H1 (cell line): ENCODE data around the gene CLCN5. TPM values are rescaled to one million over a fixed set of nuclear protein-coding genes. Genes with fewer than 3 reads are reported as not detected.

Experiments
- KDM1A ChIP-seq: fragments of 200-600, 300-600 bp; sonication (generic); IDR thresholded peaks from 2 replicates; pipeline ENCODE4 v1.7.1; 2016; ENCODE audit warnings: mild to moderate bottlenecking, low read length, borderline replicate concordance
- RAD21 ChIP-seq, 2 experiments: IDR thresholded peaks in 1 of 2; conservative IDR thresholded peaks in 1 of 2; 2 replicates each; pipeline ENCODE4 v1.6.1; 2011; ENCODE audit warnings: low read depth in 2 of 2, low read length in 2 of 2, improper control_type of control experiment in 1 of 2, inconsistent platforms in 1 of 2, mild to moderate bottlenecking in 1 of 2, moderate library complexity in 1 of 2
- SP1 ChIP-seq: IDR thresholded peaks from 2 replicates; pipeline ENCODE4 v1.6.1; 2011; ENCODE audit warnings: low read depth, low read length
- polyA plus RNA-seq, 7 experiments: library from polyadenylated mRNA; depleted of rRNA in 3 of 7; stranded (reverse) in 5 of 7; unstranded in 2 of 7; fragments of >200 nt in 5 of 7; fragments of 200-250 nt in 2 of 7; gene quantifications; 1 replicate in 5 of 7; 2 replicates in 1 of 7; 4 replicates in 1 of 7; pipeline versions ENCODE4 v1.2.1 to v1.2.3, GENCODE V29; 2011 to 2013; ENCODE audit warnings: missing spikeins in 2 of 7, mixed read lengths in 2 of 7
- total RNA-seq: library from RNA; stranded (reverse); fragmentation: NEBNext Ultra II Directional; extraction: Animal tissue kit (Norgen Biotek cat#: 25700); gene quantifications from 2 replicates; pipeline ENCODE4 v1.2.1, GENCODE V29; 2021

CLCN5 gene
- total and polyA plus RNA-seq, 2 of the 8 experiments (the other 6 are each of a cell fraction or from before 2014, with no cell fraction given): 4.2 to 9.7 TPM

DNA sequence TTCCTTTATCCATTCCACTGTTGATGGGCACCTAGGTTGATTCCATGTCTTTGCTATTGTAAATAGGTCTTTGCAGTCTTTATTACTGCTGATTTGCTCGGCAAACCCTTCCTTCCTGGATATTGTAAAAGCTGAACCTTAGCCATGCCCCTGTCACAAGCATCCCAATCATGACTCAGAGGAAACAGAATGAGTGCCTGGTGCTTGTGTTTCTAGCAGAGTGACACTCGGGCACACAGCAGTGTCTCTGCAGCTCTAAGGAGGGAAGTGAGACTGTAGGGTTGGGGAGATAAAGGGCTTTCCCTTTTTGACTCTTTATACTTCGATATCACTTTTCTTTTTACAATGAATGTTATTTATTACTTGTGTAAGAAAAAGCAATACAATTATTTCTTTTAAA, 195.1 kb downstream of the CLCN5 start (continued):
- TF ChIP-seq RAD21 (IDR thresholded peaks at IDR 0.05 in 1 of 2, conservative IDR thresholded peaks at IDR 0.05 in 1 of 2; ENCODE audit: low read depth in 2 of 2, low read length in 2 of 2): no peak
- TF ChIP-seq SP1: no peak
- no peak for TF ChIP-seq KDM1A
